OCI-LY1 (cell line): ENCODE data around the gene PTPN14.

Source experiments
- H2AFZ ChIP-seq: fragments of 200-600 bp; sonication (generic), shearing (Covaris generic); 2 replicates; pipeline ENCODE4 v1.6.0; 2014; ENCODE audit warnings: antibody characterized with exemption, mild to moderate bottlenecking, low read length
- H3F3A ChIP-seq: fragments of 200-600 bp; sonication (generic), shearing (Covaris generic); 2 replicates; pipeline ENCODE4 v1.6.0; 2014; ENCODE audit warnings: mild to moderate bottlenecking, antibody characterized with exemption, low read length, moderate library complexity; ENCODE audit not compliant: insufficient read depth
- H3K27ac ChIP-seq: fragments of 200-600 bp; sonication (generic); 2 replicates; pipeline ENCODE4 v1.5.1; 2014; ENCODE audit warnings: low read length, mixed run types, mild to moderate bottlenecking, low read depth; ENCODE audit not compliant: poor library complexity, severe bottlenecking
- H3K27me3 ChIP-seq: fragments of 200-600 bp; sonication (generic); 2 replicates; pipeline ENCODE4 v1.6.0; 2014; ENCODE audit warnings: antibody characterized with exemption, mild to moderate bottlenecking, low read length, moderate library complexity; ENCODE audit not compliant: insufficient read depth
- H3K36me3 ChIP-seq: fragments of 200-600 bp; sonication (generic); 2 replicates; pipeline ENCODE4 v1.6.1; 2014; ENCODE audit warnings: mild to moderate bottlenecking, antibody characterized with exemption, low read length, moderate library complexity, mixed read lengths; ENCODE audit not compliant: insufficient read depth
- H3K4me1 ChIP-seq: fragments of 200-600 bp; sonication (generic); 2 replicates; pipeline ENCODE4 v1.5.1; 2014; ENCODE audit warnings: mild to moderate bottlenecking, low read length, moderate library complexity; ENCODE audit not compliant: insufficient read depth, severe bottlenecking
- H3K4me2 ChIP-seq: fragments of 200-600 bp; sonication (generic), shearing (Covaris generic); 2 replicates; pipeline ENCODE4 v1.6.1; 2014; ENCODE audit warnings: low read length
- H3K4me3 ChIP-seq: fragments of 200-600 bp; sonication (generic); 2 replicates; pipeline ENCODE4 v1.5.1; 2014; ENCODE audit warnings: low read length, low read depth, mild to moderate bottlenecking, mixed read lengths; ENCODE audit not compliant: poor library complexity, severe bottlenecking
- H3K79me2 ChIP-seq: fragments of 200-600 bp; shearing (Covaris generic); 2 replicates; pipeline ENCODE4 v1.6.1; 2016; ENCODE audit warnings: mixed run types, low read length, mixed read lengths; ENCODE audit not compliant: insufficient read depth
- H3K9ac ChIP-seq: fragments of 200-600 bp; sonication (generic), shearing (Covaris generic); 2 replicates; pipeline ENCODE4 v1.6.1; 2014; ENCODE audit warnings: mild to moderate bottlenecking, low read length, mixed read lengths
- H3K9me2 ChIP-seq: fragments of 200-600 bp; sonication (generic), shearing (Covaris generic); 2 replicates; pipeline ENCODE4 v1.6.1; 2014; ENCODE audit warnings: low read depth, mild to moderate bottlenecking, low read length, mixed read lengths
- H3K9me3 ChIP-seq: fragments of 200-600 bp; shearing (Covaris generic); 2 replicates; pipeline ENCODE4 v1.6.1; 2014; ENCODE audit warnings: low read length, mixed read lengths
- H4K20me1 ChIP-seq: fragments of 200-600 bp; sonication (generic), shearing (Covaris generic); 2 replicates; pipeline ENCODE4 v1.6.0; 2016; ENCODE audit warnings: mild to moderate bottlenecking, low read length; ENCODE audit not compliant: insufficient read depth
- EZH2 ChIP-seq: fragments of 200-600 bp; sonication (generic), shearing (Covaris generic); IDR thresholded peaks from 2 replicates; pipeline ENCODE4 v1.8.0; 2017; ENCODE audit warnings: borderline replicate concordance, mixed run types, mild to moderate bottlenecking, antibody characterized with exemption, low read length, moderate library complexity, mixed read lengths
- TF ChIP-seq, protein P1 (sequence below): fragments of 200-600 bp; sonication (generic), shearing (Covaris generic); IDR thresholded peaks from 2 replicates; pipeline ENCODE4 v1.5.1; 2017; ENCODE audit warnings: mild to moderate bottlenecking, antibody characterized with exemption, low read length, moderate library complexity, mixed read lengths

Gene PTPN14

GRCh38 chr1:214538496-214538895, 12.9 kb downstream of the PTPN14 start:
- no peaks in the 10 kb centered on the region for H3K4me1 ChIP-seq
- H3K36me3 ChIP-seq: no peaks in the 10 kb centered on the region
- no peak overlapping the region for H2AFZ ChIP-seq
- TF ChIP-seq, protein P1, sequence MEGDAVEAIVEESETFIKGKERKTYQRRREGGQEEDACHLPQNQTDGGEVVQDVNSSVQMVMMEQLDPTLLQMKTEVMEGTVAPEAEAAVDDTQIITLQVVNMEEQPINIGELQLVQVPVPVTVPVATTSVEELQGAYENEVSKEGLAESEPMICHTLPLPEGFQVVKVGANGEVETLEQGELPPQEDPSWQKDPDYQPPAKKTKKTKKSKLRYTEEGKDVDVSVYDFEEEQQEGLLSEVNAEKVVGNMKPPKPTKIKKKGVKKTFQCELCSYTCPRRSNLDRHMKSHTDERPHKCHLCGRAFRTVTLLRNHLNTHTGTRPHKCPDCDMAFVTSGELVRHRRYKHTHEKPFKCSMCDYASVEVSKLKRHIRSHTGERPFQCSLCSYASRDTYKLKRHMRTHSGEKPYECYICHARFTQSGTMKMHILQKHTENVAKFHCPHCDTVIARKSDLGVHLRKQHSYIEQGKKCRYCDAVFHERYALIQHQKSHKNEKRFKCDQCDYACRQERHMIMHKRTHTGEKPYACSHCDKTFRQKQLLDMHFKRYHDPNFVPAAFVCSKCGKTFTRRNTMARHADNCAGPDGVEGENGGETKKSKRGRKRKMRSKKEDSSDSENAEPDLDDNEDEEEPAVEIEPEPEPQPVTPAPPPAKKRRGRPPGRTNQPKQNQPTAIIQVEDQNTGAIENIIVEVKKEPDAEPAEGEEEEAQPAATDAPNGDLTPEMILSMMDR: no peak
- no peak for TF ChIP-seq EZH2
- H3K9me3 ChIP-seq: no peaks in the 10 kb centered on the region
- H4K20me1 ChIP-seq: no peaks in the 10 kb centered on the region
- no peak overlapping the region for H3K4me2 ChIP-seq
- H3K27me3 ChIP-seq: no peaks in the 10 kb centered on the region
- no peak overlapping the region for H3K4me3 ChIP-seq
- no peak overlapping the region for H3K27ac ChIP-seq
- H3K9ac ChIP-seq: no peak overlapping the region
- H3K9me2 ChIP-seq: no peaks in the 10 kb centered on the region
- no peaks in the 10 kb centered on the region for H3F3A ChIP-seq
- no peaks in the 10 kb centered on the region for H3K79me2 ChIP-seq

GRCh38 chr1:214537872-214538473, 13.4 kb downstream of the PTPN14 start:
- Histone ChIP-seq H3K79me2 (no peaks in the 10 kb centered on the region), H3K4me1 (no peaks in the 10 kb centered on the region), H3K36me3 (no peaks in the 10 kb centered on the region), H3K27me3 (no peaks in the 10 kb centered on the region), H3K9me2 (no peaks in the 10 kb centered on the region), H2AFZ (no peak overlapping the region), H3F3A (no peaks in the 10 kb centered on the region), H3K4me3 (no peak overlapping the region), H4K20me1 (no peaks in the 10 kb centered on the region), H3K9me3 (no peaks in the 10 kb centered on the region), H3K4me2 (no peak overlapping the region), H3K9ac (no peak overlapping the region), H3K27ac (no peak overlapping the region)
- TF ChIP-seq EZH2: no peak
- TF ChIP-seq, protein P1: no peak

- Histone ChIP-seq H3K27ac (no peak overlapping the region), H3K9me3 (no peaks in the 10 kb centered on the region), H4K20me1 (no peaks in the 10 kb centered on the region), H2AFZ (no peak overlapping the region), H3K79me2 (no peaks in the 10 kb centered on the region), H3F3A (no peaks in the 10 kb centered on the region), H3K9ac (no peak overlapping the region), H3K36me3 (no peaks in the 10 kb centered on the region), H3K4me1 (no peaks in the 10 kb centered on the region), H3K27me3 (no peaks in the 10 kb centered on the region), H3K9me2 (no peaks in the 10 kb centered on the region), H3K4me3 (no peak overlapping the region), H3K4me2 (no peak overlapping the region)
- TF ChIP-seq, protein P1: no peak
- TF ChIP-seq EZH2: no peak
These were observed 14.2 kb downstream of the PTPN14 start for GRCh38 chr1:214537219-214537618.
